Measurements from ENCODE around the gene TPST1. TPM values are rescaled to one million over a fixed set of nuclear protein-coding genes. Genes with fewer than 3 reads are reported as not detected.
"Not testable (repeated sequence)": the region's sequence is repeated elsewhere in the genome, so short reads cannot be mapped to it uniquely, and the experiment has no call there.

Gene TPST1
- total RNA-seq, 1 donor from 2014 or later = 34.0 TPM

GRCh38 chr7:66296001-66296521 is 90.9 kb downstream of the TPST1 start:
- DNase-seq = no peak

DNA sequence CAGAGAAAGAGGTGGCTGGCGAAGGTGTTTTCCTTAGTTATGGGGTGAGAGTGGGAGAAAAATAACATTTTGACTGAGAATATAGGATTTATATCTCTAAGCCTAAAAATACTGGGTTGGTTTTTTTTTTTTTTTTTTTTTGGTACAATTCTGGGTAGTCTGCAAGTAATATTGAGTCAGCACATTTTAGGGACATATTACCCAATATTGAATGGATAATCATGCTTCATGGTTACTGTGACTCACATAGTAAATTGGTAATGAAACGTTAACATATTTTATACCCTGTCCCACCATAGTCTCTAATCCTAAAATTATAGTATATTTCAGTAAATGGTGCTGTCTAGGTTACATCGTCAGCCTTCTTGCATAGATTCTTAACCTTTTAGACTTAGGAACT is 91.4 kb downstream of the TPST1 start:
- DNase-seq = no peak

DNA sequence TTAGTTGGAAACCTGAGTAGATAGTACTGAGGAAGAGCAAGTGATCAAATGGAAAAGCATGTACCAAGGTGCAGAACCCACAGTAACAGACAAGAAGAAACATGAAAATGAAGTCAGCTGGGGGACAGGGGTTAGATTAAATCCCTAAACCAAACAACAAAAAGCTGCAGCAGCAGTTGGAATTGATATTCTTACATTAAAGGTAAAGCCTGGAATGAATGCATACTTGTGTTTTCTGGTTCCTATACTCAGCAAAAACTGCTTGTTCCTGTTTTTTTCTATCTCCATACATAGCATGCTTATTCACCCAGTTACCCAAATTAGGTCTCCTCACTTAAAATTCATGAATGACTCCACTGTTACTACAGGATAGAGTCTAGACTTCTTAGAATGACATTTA is 92.4 kb downstream of the TPST1 start:
- peak; percentile 24 for DNase-seq

- no peak for DNase-seq
These were observed 96.1 kb downstream of the TPST1 start for GRCh38 chr7:66301249-66301648.

GRCh38 chr7:66301737-66302136 is 96.6 kb downstream of the TPST1 start:
- DNase-seq = no peak

GRCh38 chr7:66303454-66304155 is 98.5 kb downstream of the TPST1 start:
- no peak for DNase-seq

GRCh38 chr7:66304536-66304935 is 99.4 kb downstream of the TPST1 start:
- no peak for DNase-seq

GRCh38 chr7:66306243-66306642 is 101.1 kb downstream of the TPST1 start:
- no peak for DNase-seq

DNA sequence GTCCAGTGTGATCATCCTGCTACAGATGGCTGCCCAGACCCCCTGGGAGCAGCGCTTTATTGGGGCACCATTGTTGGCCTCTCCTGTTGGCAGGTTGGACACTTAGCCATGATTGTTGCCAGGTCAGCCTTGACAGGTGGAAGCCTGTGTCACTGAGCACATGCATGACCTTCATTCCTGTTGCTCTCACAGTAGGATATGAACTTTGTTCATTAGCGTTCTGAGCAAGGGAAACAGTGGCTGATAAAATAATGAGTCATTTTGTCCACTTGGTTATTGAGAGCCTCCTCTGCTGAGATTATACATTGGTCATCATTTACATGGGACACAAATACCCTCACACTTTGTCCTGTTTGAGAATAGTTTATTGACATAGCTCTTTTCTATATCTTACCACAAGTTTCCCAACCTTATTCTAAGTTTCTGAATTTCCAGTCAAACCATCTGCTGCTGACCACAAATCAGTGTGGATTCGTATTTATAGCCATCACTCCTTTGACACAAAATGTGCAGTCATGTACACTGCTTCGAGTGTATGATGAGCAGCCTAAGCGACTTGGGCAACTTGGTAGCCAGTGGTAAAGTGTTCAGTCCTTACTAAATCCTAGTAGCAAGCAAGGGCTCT is 102.6 kb downstream of the TPST1 start:
- DNase-seq = no peak

DNA sequence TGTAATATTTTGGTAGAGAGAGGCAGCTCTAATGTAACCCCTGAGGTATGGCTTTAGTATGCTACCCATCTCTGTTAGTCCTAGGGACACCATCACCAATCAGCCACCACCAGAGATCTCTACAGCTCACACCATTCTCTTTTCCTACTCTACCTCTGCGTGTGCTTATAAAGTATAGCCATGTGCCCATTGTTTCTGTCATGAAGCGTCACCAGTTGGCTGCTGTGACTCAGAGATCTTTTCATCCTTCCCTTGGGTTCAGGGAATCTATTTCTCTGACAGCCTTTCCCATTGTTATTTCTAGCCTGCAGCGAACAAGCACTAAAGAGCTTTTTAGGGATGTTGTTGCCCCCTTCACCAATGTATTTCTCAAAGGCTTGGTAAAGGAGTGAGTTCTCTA is 103.3 kb downstream of the TPST1 start:
- no peak for DNase-seq

GRCh38 chr7:66310620-66311019 is 105.5 kb downstream of the TPST1 start:
- DNase-seq = no peak

DNA sequence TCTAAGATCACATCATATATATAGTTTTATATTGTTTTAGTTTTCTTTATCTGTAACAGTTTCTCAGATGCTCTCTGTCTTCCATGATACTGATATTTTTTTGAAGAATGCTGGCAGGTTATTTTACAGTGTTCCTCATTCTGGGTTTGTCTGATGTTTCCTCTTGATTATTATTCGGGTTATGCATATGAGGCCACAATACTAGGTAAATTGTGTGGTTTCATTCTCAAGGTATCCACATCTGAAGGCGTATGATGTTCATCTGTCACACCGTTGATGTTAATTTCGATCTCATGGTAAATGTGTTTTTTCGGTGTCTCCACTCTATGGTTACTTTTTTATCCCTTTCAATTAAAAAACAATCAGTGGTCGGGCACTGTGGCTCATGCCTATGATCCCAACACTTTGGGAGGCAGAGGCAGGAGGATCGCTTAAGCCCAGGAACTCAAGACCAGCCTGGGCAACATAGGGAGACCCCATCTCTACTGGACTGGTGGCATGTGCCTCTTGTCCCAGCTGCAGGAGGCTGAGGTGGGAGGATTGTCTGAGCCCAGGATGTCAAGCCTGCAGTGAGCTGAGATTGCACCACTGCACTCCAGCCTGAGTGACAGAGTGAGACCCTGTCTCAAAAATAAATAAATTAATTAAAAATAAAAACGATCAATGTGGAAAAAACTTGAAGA is 108.9 kb downstream of the TPST1 start:
- no peak for DNase-seq

GRCh38 chr7:66315192-66315591 is 110.1 kb downstream of the TPST1 start:
- no peak for DNase-seq

DNA sequence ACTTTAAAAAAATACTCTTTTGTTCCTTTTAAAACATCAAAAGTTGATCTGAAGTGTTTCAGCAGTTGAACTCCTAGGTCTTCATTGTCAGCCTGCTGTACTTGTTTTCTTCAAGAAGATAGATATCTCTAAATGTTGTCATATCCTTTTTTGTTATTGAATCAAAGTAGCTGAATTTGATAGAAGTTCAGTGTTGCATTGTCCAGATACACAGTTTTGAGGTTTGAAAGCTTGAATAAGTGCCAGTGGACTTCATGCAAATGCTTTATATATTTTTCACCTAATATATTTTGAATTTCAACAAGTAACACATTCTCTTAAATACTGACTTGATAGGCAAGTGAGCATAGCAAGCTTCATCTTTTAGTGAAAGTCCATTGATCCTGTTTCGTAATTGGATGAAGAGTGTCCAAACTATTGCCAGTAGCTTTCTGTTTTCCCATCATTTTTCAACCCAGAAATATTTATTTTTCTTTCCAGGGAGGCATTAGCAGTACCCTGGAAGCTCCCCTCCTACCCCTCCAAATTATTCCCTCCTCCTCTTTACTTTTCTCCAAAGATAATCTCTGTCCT is 114.4 kb downstream of the TPST1 start:
- no peak for DNase-seq

GRCh38 chr7:66321283-66321682 is 116.1 kb downstream of the TPST1 start:
- DNase-seq = no peak

DNA sequence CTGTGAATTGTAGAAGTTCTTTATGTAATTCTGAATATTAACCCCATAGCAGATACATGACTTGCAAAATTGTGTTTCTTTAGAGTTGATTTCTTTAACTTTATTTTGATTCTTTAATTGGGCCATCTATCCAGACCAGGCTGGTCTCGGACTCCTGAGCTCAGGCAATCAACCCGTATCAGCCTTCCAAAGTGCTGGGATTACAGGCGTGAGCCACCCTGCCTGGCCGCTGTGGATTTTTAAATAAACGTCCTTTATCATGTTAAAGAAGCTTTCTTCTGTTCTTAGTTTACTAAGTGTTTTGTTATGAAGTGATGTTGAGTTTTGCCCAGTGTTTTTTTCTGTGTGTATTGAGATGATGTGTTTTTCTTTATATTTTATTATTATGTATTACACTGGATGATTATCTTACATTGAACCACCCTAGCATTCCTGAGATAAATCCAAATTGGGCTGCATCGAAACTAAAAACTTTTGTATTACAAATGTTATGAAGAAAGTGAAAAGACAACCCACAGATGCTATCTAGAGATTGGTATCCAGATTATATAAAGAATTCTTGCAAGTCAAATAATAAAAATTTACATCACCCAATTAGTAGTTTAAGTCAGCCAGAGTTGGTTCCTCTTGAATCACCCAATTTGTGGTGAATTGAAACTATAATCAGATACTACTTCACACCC is 118.1 kb downstream of the TPST1 start:
- no peak for DNase-seq

GRCh38 chr7:66324985-66325384 is 119.9 kb downstream of the TPST1 start:
- DNase-seq = not testable (repeated sequence)

DNA sequence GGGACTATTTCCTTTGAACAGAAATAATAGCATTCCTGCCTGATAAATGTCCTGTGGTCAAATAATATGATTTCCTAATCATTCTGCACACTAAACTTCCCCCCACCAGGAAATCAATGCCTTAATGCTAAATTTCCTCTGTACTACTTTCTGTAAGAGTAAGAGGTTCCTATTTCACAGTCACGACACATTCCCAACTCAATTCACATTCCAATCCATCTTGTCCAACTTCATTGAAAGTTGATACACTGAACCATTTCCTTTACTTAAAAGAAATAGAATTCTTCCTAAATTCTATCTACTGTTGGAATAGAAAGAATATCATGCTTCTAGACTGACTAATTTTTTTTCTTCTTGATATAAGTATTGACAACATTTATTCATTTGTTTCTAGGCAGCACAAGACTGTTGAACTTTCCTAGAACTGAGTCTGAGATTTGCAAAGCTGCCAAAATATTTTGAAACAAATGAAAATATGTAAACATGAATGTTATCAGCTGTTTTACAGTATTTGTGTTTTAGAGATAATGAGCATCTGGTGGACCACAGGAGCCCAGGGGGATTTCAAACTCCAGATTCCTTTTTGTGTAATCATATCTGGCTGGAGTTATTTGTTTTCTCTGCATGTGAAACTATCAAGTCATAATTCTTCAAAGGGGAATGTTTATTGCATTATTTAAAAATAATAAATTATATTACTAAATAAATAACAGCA is 121.5 kb downstream of the TPST1 start:
- peak; percentile 33 for DNase-seq

GRCh38 chr7:66330961-66331360 is 125.8 kb downstream of the TPST1 start:
- DNase-seq = peak; percentile 69

DNA sequence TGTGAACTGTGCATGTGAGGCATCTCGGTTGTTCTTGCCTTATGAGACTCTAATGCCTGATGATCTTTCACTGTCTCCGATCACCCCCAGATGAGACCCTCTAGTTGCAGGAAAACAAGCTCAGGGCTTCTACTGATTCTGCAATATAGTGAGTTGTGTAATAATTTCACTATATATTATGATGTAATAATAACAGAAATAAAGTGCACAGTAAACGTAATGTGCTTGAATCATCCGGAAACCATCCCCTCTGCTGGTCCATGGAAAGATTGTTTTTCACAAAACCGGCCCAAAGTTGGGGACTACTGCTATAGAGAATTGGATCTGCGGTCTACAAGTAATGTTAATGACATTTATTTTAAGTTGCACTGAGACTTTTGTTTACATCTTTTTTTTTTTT is 126.7 kb downstream of the TPST1 start:
- DNase-seq = no peak

- no peak for DNase-seq
These were observed 128.3 kb downstream of the TPST1 start for GRCh38 chr7:66333443-66333842.

- no peak for DNase-seq
These were observed 130.2 kb downstream of the TPST1 start for GRCh38 chr7:66335318-66335717.
